Mesodermal cell (in vitro differentiated cells): Measurements from ENCODE around the gene PPRC1.
"Not testable (repeated sequence)": the region's sequence is repeated elsewhere in the genome, so short reads cannot be mapped to it uniquely, and the experiment has no call there.

Source experiments
- H3K27ac ChIP-seq: 2 replicates; pipeline ENCODE4 v1.7.0; 2013; ENCODE audit warnings: mild to moderate bottlenecking, low read depth, low read length, moderate library complexity; ENCODE audit not compliant: severe bottlenecking
- H3K36me3 ChIP-seq: 2 replicates; pipeline ENCODE4 v1.7.1; 2013; ENCODE audit warnings: mild to moderate bottlenecking, low read length, moderate library complexity; ENCODE audit not compliant: control insufficient read depth, insufficient read depth
- H3K4me1 ChIP-seq: one replicate; pipeline ENCODE4 v1.7.1; 2013; ENCODE audit warnings: mild to moderate bottlenecking, low read length; ENCODE audit not compliant: insufficient read depth, control insufficient read depth, poor library complexity, severe bottlenecking
- H3K4me3 ChIP-seq: 2 replicates; pipeline ENCODE4 v1.7.0; 2013; ENCODE audit warnings: low read length, control low read depth, mild to moderate bottlenecking; ENCODE audit not compliant: insufficient read depth, poor library complexity, severe bottlenecking; ENCODE audit errors: extremely low read depth
- H3K9me3 ChIP-seq: 2 replicates; pipeline ENCODE4 v1.7.1; 2013; ENCODE audit warnings: mild to moderate bottlenecking, low read length, moderate library complexity; ENCODE audit not compliant: control insufficient read depth
- WGBS, 2 experiments: methylation state at CpG; one replicate each; pipeline ENCODE4 v1.1.5; 2013; ENCODE audit warnings: missing lambda C conversion rate in 2 of 2; ENCODE audit not compliant: insufficient coverage in 2 of 2; 5-methylcytosine and 5-hydroxymethylcytosine counted together

PPRC1 gene

GRCh38 chr10:102170602-102171001 lies 37.8 kb downstream of the PPRC1 start:
- 40% methylated on average over 1 of the region's 3 CpGs; no CpG with 5 or more reads in 1 of the 2 experiments for WGBS, 2 experiments
- no peaks in the 10 kb centered on the region for H3K9me3 ChIP-seq
- H3K4me3 ChIP-seq, result no peak overlapping the region
- H3K36me3 ChIP-seq, result no peaks in the 10 kb centered on the region
- no peak overlapping the region for H3K27ac ChIP-seq
- no peaks in the 10 kb centered on the region for H3K4me1 ChIP-seq

GRCh38 chr10:102172288-102172687 lies 39.4 kb downstream of the PPRC1 start:
- WGBS, 2 experiments, result 85 to 93% methylated on average over 5 to 8 of the region's 8 CpGs
- no peak overlapping the region for H3K27ac ChIP-seq
- no peak overlapping the region for H3K4me3 ChIP-seq
- no peaks in the 10 kb centered on the region for H3K4me1 ChIP-seq
- H3K9me3 ChIP-seq, result no peaks in the 10 kb centered on the region
- no peaks in the 10 kb centered on the region for H3K36me3 ChIP-seq

- no peaks in the 10 kb centered on the region for H3K36me3 ChIP-seq
- no peaks in the 10 kb centered on the region for H3K4me1 ChIP-seq
- WGBS, 2 experiments, result 93 to 94% methylated on average over 2 to 3 of the region's 4 CpGs
- H3K9me3 ChIP-seq, result no peaks in the 10 kb centered on the region
- no peak overlapping the region for H3K27ac ChIP-seq
- no peak overlapping the region for H3K4me3 ChIP-seq
These were observed 42.6 kb downstream of the PPRC1 start for GRCh38 chr10:102175415-102175814.

GRCh38 chr10:102184606-102185005 lies 51.8 kb downstream of the PPRC1 start:
- WGBS, 2 experiments, result 89 to 100% methylated on average over 1 of the region's 2 CpGs
- H3K27ac ChIP-seq, result no peak overlapping the region
- no peak overlapping the region for H3K4me3 ChIP-seq
- no peaks in the 10 kb centered on the region for H3K36me3 ChIP-seq
- H3K9me3 ChIP-seq, result peaks cover 15% of the 10 kb centered on the region
- H3K4me1 ChIP-seq, result no peaks in the 10 kb centered on the region

GRCh38 chr10:102185272-102185671 lies 52.4 kb downstream of the PPRC1 start:
- H3K9me3 ChIP-seq, result peaks cover 19% of the 10 kb centered on the region
- H3K36me3 ChIP-seq, result no peaks in the 10 kb centered on the region
- H3K4me1 ChIP-seq, result no peaks in the 10 kb centered on the region
- H3K27ac ChIP-seq, result no peak overlapping the region
- H3K4me3 ChIP-seq, result no peak overlapping the region
- WGBS, 2 experiments, result 56 to 67% methylated on average over 1 to 2 of the region's 2 CpGs

GRCh38 chr10:102185811-102186527 lies 53.1 kb downstream of the PPRC1 start:
- H3K4me1 ChIP-seq, result no peaks in the 10 kb centered on the region
- H3K27ac ChIP-seq, result no peak overlapping the region
- WGBS, 2 experiments, result 71 to 86% methylated on average over 3 to 8 of the region's 15 CpGs
- no peaks in the 10 kb centered on the region for H3K36me3 ChIP-seq
- H3K4me3 ChIP-seq, result no peak overlapping the region
- H3K9me3 ChIP-seq, result peaks cover 19% of the 10 kb centered on the region

GRCh38 chr10:102188298-102188940 lies 55.6 kb downstream of the PPRC1 start:
- Histone ChIP-seq H3K4me3 (no peak overlapping the region), H3K4me1 (no peaks in the 10 kb centered on the region), H3K27ac (no peak overlapping the region), H3K36me3 (no peaks in the 10 kb centered on the region), H3K9me3 (peaks cover 31% of the 10 kb centered on the region)
- 59 to 71% methylated on average over 2 to 3 of the region's 3 CpGs for WGBS, 2 experiments

GRCh38 chr10:102188941-102189898 lies 56.4 kb downstream of the PPRC1 start:
- not testable (repeated sequence) for H3K4me1 ChIP-seq, H3K27ac ChIP-seq, H3K36me3 ChIP-seq, H3K4me3 ChIP-seq
- peaks cover 31% of the 10 kb centered on the region for H3K9me3 ChIP-seq
- WGBS, 2 experiments, result 84 to 86% methylated on average over 4 to 5 of the region's 7 CpGs

GRCh38 chr10:102191956-102192355 lies 59.1 kb downstream of the PPRC1 start:
- Histone ChIP-seq H3K27ac (no peak overlapping the region), H3K4me3 (no peak overlapping the region), H3K4me1 (no peaks in the 10 kb centered on the region), H3K9me3 (peaks cover 16% of the 10 kb centered on the region), H3K36me3 (no peaks in the 10 kb centered on the region)
- whole genome bisulfite sequencing, 2 experiments, result 79 to 80% methylated on average over 3 to 6 of the region's 7 CpGs

- 63 to 68% methylated on average over 3 to 4 of the region's 6 CpGs for WGBS, 2 experiments
- Histone ChIP-seq H3K36me3 (no peaks in the 10 kb centered on the region), H3K4me3 (no peak overlapping the region), H3K9me3 (peaks cover 16% of the 10 kb centered on the region), H3K4me1 (no peaks in the 10 kb centered on the region), H3K27ac (no peak overlapping the region)
These were observed 62.5 kb downstream of the PPRC1 start for GRCh38 chr10:102195296-102195870.
